HL-60 (cell line): ENCODE data around the gene KYNU.

Experiments used
- DNase-seq, 2 experiments: peaks; one replicate each; pipeline ENCODE4 v3.0.0-alpha.2; 2010 to 2020; ENCODE audit warnings: low read depth in 1 of 2, low spot score in 1 of 2
- H3K27ac ChIP-seq: fragments of 250-450 bp; sonication (Bioruptor Pico); replicated peaks from 2 replicates; pipeline ENCODE4 v1.5.1; 2020; ENCODE audit warnings: mild to moderate bottlenecking, moderate library complexity
- H3K27me3 ChIP-seq: fragments of 250-450 bp; sonication (Bioruptor Pico); 2 replicates; pipeline ENCODE4 v1.5.1; 2021; ENCODE audit warnings: mild to moderate bottlenecking, moderate library complexity; ENCODE audit not compliant: insufficient read depth, poor library complexity, severe bottlenecking
- H3K4me3 ChIP-seq: replicated peaks from 2 replicates; pipeline ENCODE4 v1.5.1; 2011; ENCODE audit warnings: mild to moderate bottlenecking, control low read depth, low read length; ENCODE audit not compliant: insufficient read depth
- GABPA ChIP-seq: IDR thresholded peaks from 2 replicates; pipeline ENCODE4 v1.6.1; 2012; ENCODE audit warnings: low read depth
- POLR2AphosphoS5 ChIP-seq: IDR thresholded peaks from 2 replicates; pipeline ENCODE4 v1.6.1; 2012; ENCODE audit warnings: low read depth
- REST ChIP-seq: IDR thresholded peaks from 2 replicates; pipeline ENCODE4 v1.6.1; 2012; ENCODE audit warnings: low read depth; ENCODE audit not compliant: insufficient replicate concordance
- SPI1 ChIP-seq: IDR thresholded peaks from 2 replicates; pipeline ENCODE4 v1.6.1; 2012; ENCODE audit warnings: low read depth, mild to moderate bottlenecking, borderline replicate concordance
- TF ChIP-seq, protein P1 (sequence below): IDR thresholded peaks from one replicate; pipeline ENCODE4 v1.5.1; 2011; ENCODE audit warnings: low read length, control low read depth, inconsistent platforms; ENCODE audit not compliant: insufficient read depth

KYNU gene

GRCh38 chr2:142981069-142981378 is 103.6 kb downstream of the KYNU start:
- TF ChIP-seq GABPA (no peak), POLR2AphosphoS5 (no peak), SPI1 (no peak), REST (no peak)
- TF ChIP-seq, protein P1, sequence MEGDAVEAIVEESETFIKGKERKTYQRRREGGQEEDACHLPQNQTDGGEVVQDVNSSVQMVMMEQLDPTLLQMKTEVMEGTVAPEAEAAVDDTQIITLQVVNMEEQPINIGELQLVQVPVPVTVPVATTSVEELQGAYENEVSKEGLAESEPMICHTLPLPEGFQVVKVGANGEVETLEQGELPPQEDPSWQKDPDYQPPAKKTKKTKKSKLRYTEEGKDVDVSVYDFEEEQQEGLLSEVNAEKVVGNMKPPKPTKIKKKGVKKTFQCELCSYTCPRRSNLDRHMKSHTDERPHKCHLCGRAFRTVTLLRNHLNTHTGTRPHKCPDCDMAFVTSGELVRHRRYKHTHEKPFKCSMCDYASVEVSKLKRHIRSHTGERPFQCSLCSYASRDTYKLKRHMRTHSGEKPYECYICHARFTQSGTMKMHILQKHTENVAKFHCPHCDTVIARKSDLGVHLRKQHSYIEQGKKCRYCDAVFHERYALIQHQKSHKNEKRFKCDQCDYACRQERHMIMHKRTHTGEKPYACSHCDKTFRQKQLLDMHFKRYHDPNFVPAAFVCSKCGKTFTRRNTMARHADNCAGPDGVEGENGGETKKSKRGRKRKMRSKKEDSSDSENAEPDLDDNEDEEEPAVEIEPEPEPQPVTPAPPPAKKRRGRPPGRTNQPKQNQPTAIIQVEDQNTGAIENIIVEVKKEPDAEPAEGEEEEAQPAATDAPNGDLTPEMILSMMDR: no peak
- H3K4me3 ChIP-seq: no peak overlapping the region

DNA sequence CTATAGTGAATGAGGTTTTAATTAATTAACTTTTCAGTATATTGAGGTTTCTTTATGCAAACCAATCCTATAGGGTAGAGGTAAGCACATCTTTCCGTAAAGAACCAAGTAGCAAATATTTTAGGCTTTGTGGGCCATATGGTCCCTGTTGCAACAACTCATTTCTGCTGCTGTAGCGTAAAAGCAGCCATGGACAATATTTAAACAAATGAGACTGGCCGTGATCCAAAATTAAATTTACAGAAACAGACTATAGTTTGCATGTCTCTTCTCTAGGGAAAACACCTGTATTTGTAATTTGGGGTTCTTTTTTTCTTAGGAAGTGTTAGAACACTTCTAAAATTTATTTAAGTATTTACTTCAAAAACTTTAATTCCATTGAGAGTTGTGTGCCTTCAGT is 104.3 kb downstream of the KYNU start:
- Histone ChIP-seq H3K27me3 (peaks cover 3% of the 10 kb centered on the region), H3K4me3 (no peak overlapping the region), H3K27ac (no peak overlapping the region)
- TF ChIP-seq REST: no peak
- TF ChIP-seq POLR2AphosphoS5: no peak
- TF ChIP-seq, protein P1: no peak
- TF ChIP-seq SPI1: no peak
- TF ChIP-seq GABPA: no peak
- no peak for DNase-seq

More at GRCh38 chr2:142981069-142981378, 103.6 kb downstream of the KYNU start:
- H3K27me3 ChIP-seq: peaks cover 6% of the 10 kb centered on the region
- no peak overlapping the region for H3K27ac ChIP-seq
- DNase-seq: no peak

GRCh38 chr2:142983174-142983573 is 105.7 kb downstream of the KYNU start:
- TF ChIP-seq SPI1 (no peak), GABPA (no peak), POLR2AphosphoS5 (no peak), REST (no peak)
- TF ChIP-seq, protein P1: no peak
- H3K4me3 ChIP-seq: no peak overlapping the region
- no peaks in the 10 kb centered on the region for H3K27me3 ChIP-seq
- no peak overlapping the region for H3K27ac ChIP-seq
- DNase-seq: no peak
